ENCODE measurements around the gene PDIA5.

Gene PDIA5

DNA sequence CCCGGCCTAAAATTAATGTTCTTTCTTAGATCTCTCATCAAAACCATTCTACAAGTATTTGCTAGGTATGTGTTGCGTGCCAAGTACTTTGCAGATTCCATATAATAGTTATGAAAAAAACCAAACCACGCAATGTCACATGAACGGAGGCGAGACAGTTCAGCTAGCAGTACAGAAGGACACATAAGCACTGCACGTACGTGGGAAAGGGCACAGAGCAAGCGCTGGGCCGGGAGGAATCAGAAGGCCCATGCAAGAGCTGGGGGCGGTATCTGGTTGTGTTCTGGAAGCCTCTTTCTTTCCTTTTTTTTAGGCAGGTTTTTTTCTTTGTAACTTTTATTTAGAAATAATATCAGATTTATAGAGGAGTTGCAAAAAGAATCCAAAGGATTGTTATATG is 11.3 kb downstream of the PDIA5 start:
- ChIA-PET CTCF (interaction anchor here (1.2 kb wide), 1 partner anchor 8 kb away, joined by 4 read pairs; no protein-coding TSS in a partner anchor), POLR2A (no interaction called here)
- TF ChIP-seq, protein P1, sequence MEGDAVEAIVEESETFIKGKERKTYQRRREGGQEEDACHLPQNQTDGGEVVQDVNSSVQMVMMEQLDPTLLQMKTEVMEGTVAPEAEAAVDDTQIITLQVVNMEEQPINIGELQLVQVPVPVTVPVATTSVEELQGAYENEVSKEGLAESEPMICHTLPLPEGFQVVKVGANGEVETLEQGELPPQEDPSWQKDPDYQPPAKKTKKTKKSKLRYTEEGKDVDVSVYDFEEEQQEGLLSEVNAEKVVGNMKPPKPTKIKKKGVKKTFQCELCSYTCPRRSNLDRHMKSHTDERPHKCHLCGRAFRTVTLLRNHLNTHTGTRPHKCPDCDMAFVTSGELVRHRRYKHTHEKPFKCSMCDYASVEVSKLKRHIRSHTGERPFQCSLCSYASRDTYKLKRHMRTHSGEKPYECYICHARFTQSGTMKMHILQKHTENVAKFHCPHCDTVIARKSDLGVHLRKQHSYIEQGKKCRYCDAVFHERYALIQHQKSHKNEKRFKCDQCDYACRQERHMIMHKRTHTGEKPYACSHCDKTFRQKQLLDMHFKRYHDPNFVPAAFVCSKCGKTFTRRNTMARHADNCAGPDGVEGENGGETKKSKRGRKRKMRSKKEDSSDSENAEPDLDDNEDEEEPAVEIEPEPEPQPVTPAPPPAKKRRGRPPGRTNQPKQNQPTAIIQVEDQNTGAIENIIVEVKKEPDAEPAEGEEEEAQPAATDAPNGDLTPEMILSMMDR (IDR thresholded peaks at IDR 0.05; ENCODE audit: control extremely low read depth, extremely low read depth, low read depth, missing control alignments): no peak
- no peak for DNase-seq (ENCODE audit: extremely low spot score)

DNA sequence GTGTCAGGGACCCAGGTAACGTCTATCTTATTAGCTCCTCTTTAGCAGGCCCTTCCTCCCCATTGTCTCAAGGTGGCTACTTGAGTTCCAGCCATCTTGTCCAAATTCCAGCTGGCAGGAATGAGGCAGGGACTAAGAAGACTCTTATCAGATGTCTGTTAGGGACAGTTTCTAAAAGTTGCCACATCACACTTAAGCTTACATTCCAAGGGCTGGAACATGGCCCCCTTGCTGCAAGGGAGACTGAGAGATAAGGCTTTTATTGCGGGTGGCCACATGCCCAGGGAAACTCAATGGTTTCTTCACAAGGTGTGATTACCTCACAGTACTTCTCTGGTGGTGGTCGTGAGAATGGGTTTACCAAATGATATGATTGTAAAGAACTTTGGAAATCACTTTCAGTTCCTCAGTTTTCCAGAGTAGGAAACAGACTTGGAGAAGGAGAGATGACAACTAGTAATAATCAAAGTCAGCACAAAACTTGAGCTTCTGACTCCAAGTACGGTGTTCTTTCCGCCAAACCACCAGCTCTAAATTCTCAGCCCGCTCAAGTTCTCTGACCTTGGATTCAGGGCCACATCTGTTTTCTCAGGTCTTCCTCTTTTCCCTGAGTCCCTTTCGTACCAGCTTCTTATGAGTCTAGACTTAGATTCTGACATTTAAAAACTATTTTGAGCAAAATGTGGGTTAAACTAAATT is 14.2 kb downstream of the PDIA5 start:
- CTCF ChIA-PET: interaction anchor here (1.0 to 2.8 kb wide), 5 partner anchors 9 to 478 kb away, joined by 3 to 10 read pairs (median 3); partner anchors contain the start of gene PDIA5
- POLR2A ChIA-PET: no interaction called here
- DNase-seq (ENCODE audit: extremely low spot score): no peak
- TF ChIP-seq, protein P1 (IDR thresholded peaks at IDR 0.05; ENCODE audit: control extremely low read depth, extremely low read depth, low read depth, missing control alignments): no peak

DNA sequence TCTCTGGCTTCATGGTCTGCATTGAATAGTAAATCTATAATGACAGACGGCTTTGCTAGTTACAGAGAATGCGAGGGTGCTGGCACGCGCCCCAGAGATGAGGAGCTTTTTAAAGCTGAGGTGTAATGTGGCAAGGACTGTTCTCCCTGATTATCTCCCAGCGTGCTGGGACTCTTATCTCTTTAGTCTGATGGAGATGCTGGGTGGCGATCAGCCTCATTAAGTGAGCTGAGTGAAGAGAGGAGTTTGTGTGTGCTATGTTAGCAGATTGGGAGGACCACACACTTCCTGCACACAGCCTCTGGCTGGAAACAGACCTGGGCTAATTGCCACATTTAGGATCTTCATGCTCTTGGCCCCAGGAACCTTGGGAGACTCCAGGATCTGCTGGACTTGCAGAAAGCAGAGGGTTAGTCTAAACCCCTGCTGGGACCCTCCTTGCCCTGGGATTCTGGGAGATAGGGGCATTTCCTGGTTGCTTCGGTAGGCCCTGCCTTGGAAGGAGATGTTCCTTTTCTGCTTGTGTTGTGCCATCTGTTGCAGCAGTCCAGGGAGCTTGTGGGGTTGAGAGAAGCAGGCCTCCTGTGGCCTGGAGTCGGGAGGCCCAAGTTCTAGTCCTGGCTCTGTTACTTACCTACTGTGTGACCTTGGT is 15.0 kb downstream of the PDIA5 start:
- DNase-seq (ENCODE audit: extremely low spot score): no peak
- ChIA-PET CTCF (interaction anchor here (1.1 to 2.8 kb wide), 3 partner anchors 9 to 17 kb away, joined by 3 to 10 read pairs (median 5); partner anchors contain the start of gene PDIA5), POLR2A (no interaction called here)
- TF ChIP-seq, protein P1 (IDR thresholded peaks at IDR 0.05; ENCODE audit: control extremely low read depth, extremely low read depth, low read depth, missing control alignments): no peak

DNA sequence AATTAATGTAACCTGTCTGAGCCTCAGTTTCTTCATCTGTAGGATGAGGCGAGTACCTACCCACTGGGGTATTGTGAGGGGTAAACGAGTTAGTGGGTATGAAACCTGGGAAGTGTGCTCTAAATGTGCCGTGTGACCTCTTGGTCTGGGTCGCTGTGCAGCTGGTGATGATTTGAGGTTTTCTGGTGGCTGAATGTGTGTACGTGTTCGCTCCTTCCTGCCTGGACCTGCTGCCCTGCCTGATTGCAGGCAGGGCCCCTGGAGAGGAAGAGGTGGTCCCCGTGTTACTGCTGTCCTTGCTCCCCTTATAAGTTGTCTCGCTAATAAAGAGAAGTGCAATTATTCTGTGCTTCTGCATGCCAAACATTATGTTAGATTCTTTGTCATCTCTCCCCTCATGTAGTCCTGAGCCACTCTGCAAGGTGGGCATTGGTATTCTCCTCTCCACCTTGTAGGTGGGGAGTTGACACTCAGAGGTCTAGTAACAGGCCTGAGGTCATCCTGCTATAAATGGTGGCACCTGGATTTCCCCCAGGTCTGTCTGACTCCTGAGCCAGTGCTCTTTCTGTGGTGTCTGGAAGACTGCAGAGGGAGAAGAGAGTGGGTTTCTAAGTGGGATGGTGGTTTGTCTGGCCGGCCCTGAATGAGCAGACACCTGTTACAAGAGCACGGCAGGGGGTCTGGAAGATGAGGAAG is 15.7 kb downstream of the PDIA5 start:
- DNase-seq (ENCODE audit: extremely low spot score): peak; percentile 63
- TF ChIP-seq, protein P1 (IDR thresholded peaks at IDR 0.05; ENCODE audit: control extremely low read depth, extremely low read depth, low read depth, missing control alignments): no peak

DNA sequence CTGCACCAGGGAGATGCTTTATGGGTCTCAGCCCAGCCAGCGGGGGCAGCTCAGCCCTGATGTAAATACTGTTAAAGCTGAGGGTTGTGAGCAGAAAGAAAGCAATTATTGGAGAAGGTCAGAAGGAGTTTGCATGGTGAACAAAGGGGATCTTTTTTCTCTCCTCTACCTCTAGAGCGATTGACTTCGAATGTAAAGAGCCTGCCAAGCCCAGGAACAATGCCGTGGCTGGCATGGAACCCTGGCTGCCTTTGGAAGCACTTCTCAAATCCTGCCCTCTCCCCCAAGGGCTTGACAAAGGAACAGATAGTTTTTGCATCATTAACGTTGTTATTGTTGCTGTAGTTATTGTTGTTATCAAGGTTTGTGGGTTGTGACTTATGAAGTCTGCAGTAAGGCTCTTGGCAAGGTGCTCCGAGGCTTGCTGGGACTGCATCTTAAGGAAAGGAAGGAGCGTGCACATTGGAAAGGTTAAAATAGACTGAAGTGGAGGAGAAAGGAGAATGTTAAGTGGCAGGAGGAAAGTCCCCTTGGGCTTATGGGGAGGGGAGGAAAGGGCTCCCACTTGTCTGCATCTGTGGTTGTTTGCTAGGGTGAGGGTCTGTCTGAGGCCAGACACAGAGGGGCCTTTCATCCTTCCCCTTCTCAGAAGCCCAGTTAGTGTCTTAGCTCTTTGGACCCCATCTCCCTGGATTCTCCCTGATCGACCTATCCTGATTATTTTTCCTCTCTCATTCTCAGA is 16.7 kb downstream of the PDIA5 start:
- no peak for DNase-seq (ENCODE audit: extremely low spot score)
- ChIA-PET CTCF (no interaction called here), POLR2A (interaction anchor here (1.1 kb wide), 1 partner anchor 16 kb away, joined by 4 read pairs; the partner anchor contains the start of gene PDIA5)
- TF ChIP-seq, protein P1 (IDR thresholded peaks at IDR 0.05; ENCODE audit: control extremely low read depth, extremely low read depth, low read depth, missing control alignments): no peak

More for the DNA sequence above, 15.7 kb downstream of the PDIA5 start:
- POLR2A ChIA-PET: no interaction called here
- CTCF ChIA-PET: interaction anchor here (2.8 kb wide), 1 partner anchor 15 kb away, joined by 10 read pairs; the partner anchor contains the start of gene PDIA5
